GM21529 (cell line): ENCODE measurements around the gene CFAP90.

Experiments used
- ATAC-seq: cut with Tn5 transposase; IDR thresholded peaks from one replicate; pipeline ENCODE4 v1.9.1; 2021; ENCODE audit not compliant: unreplicated experiment

CFAP90 gene, protein sequence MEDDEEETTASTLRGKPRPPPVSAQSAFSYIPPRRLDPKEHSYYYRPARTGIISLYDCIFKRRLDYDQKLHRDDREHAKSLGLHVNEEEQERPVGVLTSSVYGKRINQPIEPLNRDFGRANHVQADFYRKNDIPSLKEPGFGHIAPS

GRCh38 chr5:7850395-7851239 lies at the start of gene CFAP90:
CFAP90 (minus strand) TSS chr5:7851133; CDS start chr5:7851021, 112 bp downstream.
- no peak for ATAC-seq

DNA sequence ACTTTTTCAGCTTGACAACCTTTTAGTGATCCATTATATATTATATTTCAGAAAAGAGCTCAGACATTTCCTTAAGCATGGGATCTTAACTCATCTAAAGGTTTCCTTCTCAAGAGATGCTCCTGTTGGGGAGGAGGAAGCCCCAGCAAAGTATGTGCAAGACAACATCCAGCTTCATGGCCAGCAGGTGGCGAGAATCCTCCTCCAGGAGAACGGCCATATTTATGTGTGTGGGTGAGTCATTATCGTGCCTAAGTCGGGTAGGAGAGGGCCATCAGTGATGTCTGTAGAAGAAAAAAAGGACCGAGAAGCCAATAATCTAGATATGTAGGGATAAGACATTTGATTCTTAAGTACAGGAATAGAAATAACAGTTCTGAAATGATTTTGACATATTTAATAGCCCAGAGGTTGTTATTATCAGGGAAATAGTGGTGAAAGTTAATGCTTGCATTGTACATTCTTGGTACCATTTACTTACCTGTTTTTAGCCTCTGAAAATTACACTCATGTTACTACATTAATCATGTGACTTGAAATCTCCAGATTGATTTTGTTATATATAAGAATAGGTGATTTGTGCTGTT lies 46.2 kb upstream of the CFAP90 start:
- peak; percentile 64 for ATAC-seq

DNA sequence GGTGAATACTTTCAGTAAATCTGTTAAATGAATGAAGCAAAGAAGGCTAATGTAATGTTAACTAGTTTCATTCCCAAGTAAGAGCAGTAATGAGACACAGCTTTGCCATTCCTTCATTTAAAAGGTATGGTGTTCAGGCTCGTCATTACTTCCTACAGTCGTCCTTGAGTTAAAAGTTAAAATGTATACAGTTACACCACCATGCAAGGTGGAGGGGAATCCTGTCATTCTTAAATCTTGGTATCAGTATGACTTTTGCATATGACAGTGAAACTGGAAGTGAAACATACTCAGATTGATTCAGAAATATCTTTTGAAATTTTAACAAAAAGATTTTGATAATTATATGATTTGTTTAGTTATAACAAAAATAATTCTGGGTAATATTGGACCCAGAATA lies 43.9 kb upstream of the CFAP90 start:
- ATAC-seq: peak; percentile 97

- peak; percentile 5 for ATAC-seq
These were observed 43.5 kb upstream of the CFAP90 start for GRCh38 chr5:7894439-7894838.

GRCh38 chr5:7888901-7889300 lies 38.0 kb upstream of the CFAP90 start:
- no peak for ATAC-seq

DNA sequence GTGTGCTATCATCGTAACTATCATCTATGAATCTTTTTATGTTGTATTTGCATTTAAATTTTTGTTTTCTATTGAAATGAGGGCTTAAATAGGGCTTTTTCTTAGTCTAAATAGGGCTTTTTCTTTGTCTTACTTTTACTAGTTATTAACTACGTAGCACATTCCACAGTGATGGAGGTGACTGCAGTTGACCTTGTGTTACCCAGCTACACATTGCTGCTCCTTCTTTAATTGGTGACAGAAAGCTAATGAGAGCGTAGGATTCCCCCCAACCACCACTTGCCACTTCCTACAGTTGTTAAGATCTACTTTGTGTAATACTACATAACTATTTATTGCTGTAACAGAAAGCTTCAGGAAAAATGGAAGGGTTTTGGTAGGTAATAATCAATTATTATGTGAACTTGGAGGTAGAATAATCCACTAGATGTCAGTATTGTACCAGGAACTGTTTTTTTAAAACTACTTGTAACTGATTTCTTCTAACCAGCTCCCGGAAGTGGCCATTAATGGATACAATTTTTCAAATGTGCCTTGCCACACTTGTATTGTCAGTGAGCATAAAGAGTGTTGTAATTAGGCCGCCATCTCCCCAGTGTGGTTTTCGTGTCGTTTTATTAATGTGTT lies 36.0 kb upstream of the CFAP90 start:
- ATAC-seq: peak; percentile 49

DNA sequence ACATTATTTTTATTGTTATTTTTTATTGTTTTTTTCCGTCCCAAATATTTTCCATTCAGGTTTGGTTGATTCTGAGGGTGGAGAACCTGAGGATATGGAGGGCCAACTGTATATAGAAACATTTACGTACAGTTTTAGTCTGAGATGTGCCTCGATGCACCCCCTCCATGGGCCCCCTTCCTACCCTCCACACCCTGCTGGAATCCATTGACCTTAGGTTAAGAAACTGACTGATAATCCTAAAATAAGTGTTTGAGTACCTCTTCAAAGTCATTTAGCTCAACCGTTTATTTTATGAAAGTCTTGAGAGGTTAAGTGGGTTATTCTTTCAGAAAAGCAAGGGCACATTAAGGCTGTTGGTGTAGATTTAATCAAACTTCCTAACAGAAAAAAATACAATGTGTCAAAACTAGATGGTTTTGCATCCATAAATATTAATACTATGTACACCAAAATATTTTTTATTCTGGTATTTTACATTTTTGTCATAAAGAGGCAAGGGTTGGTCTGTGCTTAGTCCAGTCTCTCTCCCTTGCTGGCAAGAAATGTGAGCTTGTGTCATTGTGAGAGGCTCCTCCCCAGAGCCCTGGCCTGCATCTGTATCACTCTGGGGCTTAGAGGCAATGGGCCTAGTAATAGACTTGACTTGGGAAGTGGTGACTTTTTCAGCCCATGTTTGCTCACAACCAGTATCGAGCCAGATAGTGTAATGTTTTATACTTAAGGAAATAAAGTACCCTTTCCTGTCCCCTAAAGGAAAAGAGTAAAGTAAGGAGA lies 33.7 kb upstream of the CFAP90 start:
- ATAC-seq: no peak

DNA sequence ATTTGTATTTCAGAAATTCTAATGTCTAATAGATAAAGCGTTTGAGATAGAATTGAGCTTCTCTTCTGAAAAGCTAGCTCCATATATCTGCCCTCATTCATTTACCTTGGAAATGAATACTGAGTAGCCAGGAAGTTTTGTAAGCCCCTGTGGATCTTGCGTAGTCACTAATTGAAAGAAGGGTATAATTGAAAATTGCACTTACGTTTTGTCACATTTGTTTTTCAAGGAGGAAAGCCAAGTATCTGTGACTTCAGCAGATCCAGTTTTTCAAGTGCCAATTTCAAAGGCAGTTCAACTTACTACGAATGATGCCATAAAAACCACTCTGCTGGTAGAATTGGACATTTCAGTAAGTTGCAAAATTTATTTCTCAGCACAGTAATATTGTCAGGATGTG lies 32.0 kb upstream of the CFAP90 start:
- ATAC-seq: no peak

- no peak for ATAC-seq
These were observed 30.9 kb upstream of the CFAP90 start for GRCh38 chr5:7881816-7882215.

GRCh38 chr5:7881091-7881490 lies 30.2 kb upstream of the CFAP90 start:
- ATAC-seq: no peak

DNA sequence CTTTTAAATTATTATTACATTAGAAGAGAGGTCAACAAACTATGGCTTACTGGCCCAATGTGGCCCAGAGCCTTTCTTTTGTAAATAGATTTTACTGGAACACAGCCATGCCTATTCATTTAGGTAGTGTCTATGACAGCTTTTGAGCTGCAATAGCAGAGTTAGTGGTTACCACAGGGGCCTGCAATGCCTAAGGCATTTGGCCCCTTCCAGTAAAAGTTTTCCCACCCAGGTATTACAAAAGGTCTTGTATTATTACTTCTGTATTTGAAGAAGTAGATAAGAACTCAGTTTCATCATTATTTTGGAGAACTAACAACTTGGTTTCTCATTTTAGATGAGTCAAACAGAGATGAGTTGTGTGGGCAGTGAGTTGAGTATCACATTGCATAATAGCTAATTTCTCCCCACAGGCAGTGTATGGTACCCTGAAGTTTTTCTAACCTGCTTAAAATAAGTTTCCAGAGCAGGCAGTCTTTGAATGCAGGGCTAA lies 27.5 kb upstream of the CFAP90 start:
- ATAC-seq: peak; percentile 95

DNA sequence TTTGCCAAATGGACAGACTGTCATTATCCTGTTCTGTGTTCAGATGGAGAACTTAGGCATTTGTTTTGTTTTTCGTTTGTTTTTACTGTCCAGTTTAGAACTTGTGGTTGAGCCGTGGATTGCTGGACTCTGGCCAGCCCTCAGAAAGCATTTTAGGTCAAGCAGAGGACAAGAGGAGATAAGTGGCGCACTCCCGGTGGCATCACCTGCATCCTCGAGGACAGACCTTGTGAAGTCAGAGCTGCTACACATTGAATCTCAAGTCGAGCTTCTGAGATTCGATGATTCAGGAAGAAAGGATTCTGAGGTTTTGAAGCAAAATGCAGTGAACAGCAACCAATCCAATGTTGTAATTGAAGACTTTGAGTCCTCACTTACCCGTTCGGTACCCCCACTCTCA lies 26.9 kb upstream of the CFAP90 start:
- ATAC-seq: no peak

DNA sequence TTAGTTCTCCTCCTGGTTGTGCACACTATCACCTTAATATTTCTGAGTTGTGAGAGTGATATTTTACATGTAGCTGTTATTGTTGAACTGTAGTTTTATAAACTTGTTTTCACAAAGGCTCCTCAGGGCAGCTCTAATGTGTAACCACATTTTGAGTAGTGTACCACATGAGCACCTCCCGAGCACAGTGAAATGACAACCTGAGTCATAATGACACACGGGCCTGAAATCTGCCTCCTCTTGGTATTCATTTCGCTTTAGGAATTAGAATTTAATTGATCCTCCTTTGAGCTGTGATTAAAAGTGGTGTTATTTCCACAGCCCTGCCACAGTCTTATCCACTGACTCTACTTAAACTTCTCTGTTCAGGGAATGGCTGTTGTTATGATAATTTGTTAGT lies 25.9 kb upstream of the CFAP90 start:
- peak; percentile 59 for ATAC-seq

GRCh38 chr5:7875151-7875550 lies 24.2 kb upstream of the CFAP90 start:
- no peak for ATAC-seq

- ATAC-seq: no peak
These were observed 23.7 kb upstream of the CFAP90 start for GRCh38 chr5:7874639-7875038.

- ATAC-seq: no peak
These were observed 22.3 kb upstream of the CFAP90 start for GRCh38 chr5:7873216-7873615.

- no peak for ATAC-seq
These were observed 21.7 kb upstream of the CFAP90 start for GRCh38 chr5:7872517-7873130.

DNA sequence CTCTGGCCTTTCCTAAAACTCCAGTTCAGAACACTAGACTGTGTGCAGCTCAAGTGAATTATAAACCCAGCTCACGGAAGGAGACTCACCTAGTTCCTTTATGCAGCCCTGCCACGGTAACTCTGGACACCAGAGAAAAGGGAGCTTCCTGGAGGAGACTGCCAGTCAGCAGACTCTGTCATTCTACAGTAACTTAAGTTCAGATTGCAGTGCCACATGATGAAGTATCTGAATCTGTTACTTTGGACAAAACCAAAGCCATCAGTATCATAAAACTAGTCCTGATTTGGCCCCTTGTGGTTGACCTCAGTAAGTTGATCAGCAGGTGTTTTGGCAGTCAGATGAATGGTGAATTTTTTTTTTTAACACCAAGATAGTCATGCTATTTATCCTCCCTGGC lies 20.7 kb upstream of the CFAP90 start:
- ATAC-seq: peak; percentile 26

GRCh38 chr5:7869474-7870136 lies 18.7 kb upstream of the CFAP90 start:
- peak; percentile 24 for ATAC-seq
